IMR-90 (cell line): ENCODE measurements around the gene GLS2. TPM values are rescaled to one million over a fixed set of nuclear protein-coding genes. Genes with fewer than 3 reads are reported as not detected.
A peak's percentile ranks its signal among the peaks of the same experiment; 100 is the strongest.

Source experiments
- ATAC-seq: fragments of 200-7000 bp; cut with Tn5 transposase; 2 replicates; pipeline ENCODE4 v1.9.1; 2020; ENCODE audit warnings: low read depth, mild to moderate bottlenecking, moderate library complexity
- BruUV-seq: library from RNA; stranded (reverse); fragments of 400-500 nt; replicated peaks from 2 replicates; lab custom pipeline; 2021; lab: Mats Ljungman, UMichigan
- CTCF ChIA-PET: fragments of 300-600 bp; formaldehyde crosslinking; extraction: SDS; loops from one replicate; lab custom pipeline; 2021; ENCODE audit warnings: antibody characterized with exemption; lab: Yijun Ruan, JAX
- POLR2A ChIA-PET: fragments of 300-600 bp; sonication (Branson Sonifier 250); formaldehyde crosslinking; loops from one replicate; lab custom pipeline; 2022; ENCODE audit warnings: antibody characterized with exemption; ENCODE audit not compliant: unreplicated experiment; lab: Charles Lee
- DNase-seq: peaks from one replicate; pipeline ENCODE4 v3.0.0; 2013
- H2AFZ ChIP-seq: replicated peaks from 2 replicates; pipeline ENCODE3; 2013; ENCODE audit warnings: low read length, mild to moderate bottlenecking; ENCODE audit not compliant: poor library complexity
- H2AK5ac ChIP-seq: 2 replicates; pipeline ENCODE4 v1.6.1; 2013; ENCODE audit warnings: low read depth, low read length, inconsistent platforms
- H2AK9ac ChIP-seq: replicated peaks from 2 replicates; pipeline ENCODE3; 2013; ENCODE audit warnings: mild to moderate bottlenecking, low read depth, low read length, moderate library complexity; ENCODE audit not compliant: poor library complexity
- H2BK120ac ChIP-seq: 2 replicates; pipeline ENCODE4 v1.6.1; 2013; ENCODE audit warnings: low read depth, low read length, inconsistent platforms
- H2BK15ac ChIP-seq: 3 replicates; pipeline ENCODE4 v1.6.1; 2013; ENCODE audit warnings: low read depth, low read length, inconsistent platforms
- H2BK20ac ChIP-seq: 2 replicates; pipeline ENCODE4 v1.6.1; 2013; ENCODE audit warnings: low read depth, mild to moderate bottlenecking, inconsistent platforms, low read length, moderate library complexity
- H2BK5ac ChIP-seq: 2 replicates; pipeline ENCODE4 v1.6.1; 2013; ENCODE audit warnings: mild to moderate bottlenecking, low read depth, low read length, inconsistent platforms; ENCODE audit not compliant: poor library complexity, severe bottlenecking
- H3K14ac ChIP-seq: replicated peaks from 2 replicates; pipeline ENCODE4 v1.6.1; 2013; ENCODE audit warnings: low read depth, low read length, inconsistent platforms
- H3K18ac ChIP-seq: 2 replicates; pipeline ENCODE4 v1.6.1; 2013; ENCODE audit warnings: low read depth, low read length, control low read depth
- H3K23ac ChIP-seq: 2 replicates; pipeline ENCODE4 v1.6.1; 2013; ENCODE audit warnings: low read depth, low read length, inconsistent platforms
- H3K27ac ChIP-seq: 2 replicates; pipeline ENCODE4 v1.5.1; 2013; ENCODE audit warnings: mild to moderate bottlenecking, control low read depth, low read length; ENCODE audit not compliant: insufficient read depth
- H3K27me3 ChIP-seq: 2 replicates; pipeline ENCODE4 v1.6.1; 2013; ENCODE audit warnings: low read length; ENCODE audit not compliant: control insufficient read depth, insufficient read depth
- H3K36me3 ChIP-seq: 2 replicates; pipeline ENCODE4 v1.6.1; 2013; ENCODE audit warnings: low read length, mixed read lengths; ENCODE audit not compliant: control insufficient read depth, insufficient read depth
- H3K4ac ChIP-seq: 2 replicates; pipeline ENCODE4 v1.6.1; 2013; ENCODE audit warnings: low read depth, low read length, inconsistent platforms
- H3K4me1 ChIP-seq: 2 replicates; pipeline ENCODE4 v1.6.1; 2013; ENCODE audit warnings: low read length, mixed read lengths; ENCODE audit not compliant: control insufficient read depth, insufficient read depth
- H3K4me2 ChIP-seq: 2 replicates; pipeline ENCODE4 v1.6.1; 2013; ENCODE audit warnings: low read depth, mild to moderate bottlenecking, control low read depth, low read length, moderate library complexity
- H3K4me3 ChIP-seq: 2 replicates; pipeline ENCODE4 v1.5.1; 2013; ENCODE audit warnings: low read depth, mild to moderate bottlenecking, control low read depth, low read length, moderate library complexity; ENCODE audit not compliant: insufficient read depth
- H3K56ac ChIP-seq: 2 replicates; pipeline ENCODE4 v1.6.1; 2013; ENCODE audit warnings: low read length, inconsistent platforms; ENCODE audit not compliant: insufficient read depth; ENCODE audit errors: extremely low read depth
- H3K79me1 ChIP-seq, 2 experiments: 2 replicates each; pipeline ENCODE4 v1.6.1; 2013; ENCODE audit warnings: low read length in 2 of 2, inconsistent platforms in 1 of 2, low read depth in 1 of 2
- H3K9ac ChIP-seq: 2 replicates; pipeline ENCODE4 v1.6.1; 2013; ENCODE audit warnings: low read depth, low read length, control low read depth
- H3K9me1 ChIP-seq: 2 replicates; pipeline ENCODE4 v1.6.1; 2013; ENCODE audit warnings: low read length, inconsistent platforms; ENCODE audit not compliant: insufficient read depth
- H3K9me3 ChIP-seq: 2 replicates; pipeline ENCODE4 v1.6.1; 2013; ENCODE audit warnings: low read length; ENCODE audit not compliant: control insufficient read depth, insufficient read depth
- H4K20me1 ChIP-seq: 2 replicates; pipeline ENCODE4 v1.6.1; 2013; ENCODE audit warnings: low read length, inconsistent platforms; ENCODE audit not compliant: insufficient read depth
- H4K5ac ChIP-seq: 2 replicates; pipeline ENCODE4 v1.6.1; 2013; ENCODE audit warnings: mild to moderate bottlenecking, low read depth, low read length, control low read depth
- H4K8ac ChIP-seq, 2 experiments: 2 replicates each; pipeline ENCODE4 v1.6.1; 2013; ENCODE audit warnings: low read depth in 2 of 2, low read length in 2 of 2, control low read depth in 1 of 2, inconsistent platforms in 1 of 2
- H4K91ac ChIP-seq: 2 replicates; pipeline ENCODE4 v1.6.1; 2013; ENCODE audit warnings: low read depth, low read length, inconsistent platforms; ENCODE audit not compliant: insufficient read depth
- BHLHE40 ChIP-seq: fragments of 150-350 bp; IDR thresholded peaks from 2 replicates; pipeline ENCODE4 v1.6.1; 2016; ENCODE audit warnings: mild to moderate bottlenecking, low read depth, low read length
- CEBPB ChIP-seq: IDR thresholded peaks from 2 replicates; pipeline ENCODE4 v1.6.1; 2012; ENCODE audit warnings: low read depth, low read length, improper control_type of control experiment
- CHD1 ChIP-seq: IDR thresholded peaks from 2 replicates; pipeline ENCODE4 v1.6.1; 2012; ENCODE audit warnings: low read depth, low read length, improper control_type of control experiment
- CTCF ChIP-seq: conservative IDR thresholded peaks from 2 replicates; pipeline ENCODE4 v1.5.1; 2012; ENCODE audit warnings: mild to moderate bottlenecking, low read depth, low read length, improper control_type of control experiment
- ELK1 ChIP-seq: fragments of 150-350 bp; IDR thresholded peaks from 2 replicates; pipeline ENCODE4 v1.6.1; 2016; ENCODE audit warnings: low read depth, mild to moderate bottlenecking, low read length, moderate library complexity, borderline replicate concordance
- FOS ChIP-seq: fragments of 150-350 bp; IDR thresholded peaks from 2 replicates; pipeline ENCODE4 v1.6.1; 2016; ENCODE audit warnings: low read depth, low read length
- MAFK ChIP-seq: IDR thresholded peaks from 2 replicates; pipeline ENCODE4 v1.6.1; 2012; ENCODE audit warnings: low read depth, low read length, improper control_type of control experiment
- MAZ ChIP-seq: IDR thresholded peaks from 2 replicates; pipeline ENCODE4 v1.6.1; 2012; ENCODE audit warnings: low read depth, mild to moderate bottlenecking, low read length, improper control_type of control experiment, moderate library complexity, borderline replicate concordance
- MXI1 ChIP-seq: IDR thresholded peaks from 2 replicates; pipeline ENCODE4 v1.6.1; 2012; ENCODE audit warnings: low read depth, mild to moderate bottlenecking, low read length, moderate library complexity, borderline replicate concordance
- POLR2A ChIP-seq: IDR thresholded peaks from 2 replicates; pipeline ENCODE4 v1.6.1; 2012; ENCODE audit warnings: mild to moderate bottlenecking, low read depth, low read length
- RAD21 ChIP-seq: IDR thresholded peaks from 2 replicates; pipeline ENCODE4 v1.6.1; 2012; ENCODE audit warnings: low read length, improper control_type of control experiment
- RFX5 ChIP-seq: IDR thresholded peaks from 2 replicates; pipeline ENCODE4 v1.8.0; 2012; ENCODE audit warnings: low read depth, mild to moderate bottlenecking, low read length, moderate library complexity
- SMC3 ChIP-seq: fragments of 150-350 bp; IDR thresholded peaks from 2 replicates; pipeline ENCODE4 v1.6.1; 2016; ENCODE audit warnings: low read depth, mild to moderate bottlenecking, antibody characterized with exemption, low read length, moderate library complexity
- USF2 ChIP-seq: fragments of 150-350 bp; IDR thresholded peaks from 2 replicates; pipeline ENCODE4 v1.6.1; 2017; ENCODE audit warnings: mild to moderate bottlenecking, antibody characterized with exemption, low read length, low read depth
- WGBS, 2 experiments: methylation state at CpG; one replicate each; pipeline versions ENCODE4 v1.1.5 to v1.1.7; 2013; ENCODE audit warnings: missing lambda C conversion rate in 2 of 2; ENCODE audit not compliant: insufficient read length in 1 of 2; ENCODE audit errors: extremely low coverage in 2 of 2; 5-methylcytosine and 5-hydroxymethylcytosine counted together
- dilution Hi-C: fragments of 300-500 bp; cut with HindIII; formaldehyde crosslinking; loops from one replicate; pipeline ENCODE4 v1.14.3; 2018; ENCODE audit warnings: low sequenced_read_pairs; ENCODE audit not compliant: unreplicated experiment
- in situ Hi-C: fragments of 300-500 bp; cut with MboI; formaldehyde crosslinking; loops from 3 replicates; pipeline ENCODE4 v1.14.3; 2019; ENCODE audit warnings: low sequenced_read_pairs, inconsistent platforms, mixed read lengths
- intact Hi-C: fragments of 100-400 bp; cut with micrococcal nuclease; formaldehyde crosslinking; loops from 2 replicates; pipeline ENCODE4 v1.10.0; 2022
- polyA plus RNA-seq, 3 experiments: library from polyadenylated mRNA; depleted of rRNA; stranded (reverse); fragments of >200 nt; gene quantifications; 2 replicates each; pipeline ENCODE4 v1.2.3, GENCODE V29; 2012; ENCODE audit warnings: low replicate concordance in 1 of 3
- total RNA-seq: library from RNA; depleted of rRNA; stranded (reverse); fragments of >200 nt; gene quantifications from 2 replicates; pipeline ENCODE4 v1.2.3, GENCODE V29; 2012

Gene GLS2
- total and polyA plus RNA-seq, 2 of the 4 experiments (the other 2 are of a cell fraction) = 0.21 to 0.36 TPM

- POLR2A ChIA-PET = no interaction called here
- H2BK5ac ChIP-seq = peak within 1 kb of the TSS; percentile 77
- dilution Hi-C loops = no loop called here
- no peaks in the 10 kb centered on the region for H3K9me3 ChIP-seq
- 0% methylated on average over 29 of the region's 43 CpGs; no CpG with 5 or more reads in 1 of the 2 experiments for WGBS, 2 experiments
- peak within 1 kb of the TSS; percentile 86 for H3K9ac ChIP-seq
- peak within 1 kb of the TSS; percentile 85 for H3K4ac ChIP-seq
- peak within 1 kb of the TSS; percentile 80 for H4K91ac ChIP-seq
- peak within 1 kb of the TSS; percentile 84 for H3K4me2 ChIP-seq
- CTCF ChIA-PET = no interaction called here
- H3K4me1 ChIP-seq = peaks cover 4% of the 10 kb centered on the region
- in situ Hi-C loops = loop anchor here (10.0 kb wide), 1 partner anchor 114 kb away; no protein-coding TSS in a partner anchor
- intact Hi-C loops = no loop called here
- ATAC-seq = peak; percentile 93
- peaks cover 31 to 42% of the 10 kb centered on the region in 2 experiments for H3K79me1 ChIP-seq
- no peak within 1 kb of the TSS for H2BK15ac ChIP-seq
- no peaks in the 10 kb centered on the region for H3K27me3 ChIP-seq
- peak within 1 kb of the TSS; percentile 33 for H2AK5ac ChIP-seq
- H2BK20ac ChIP-seq = no peak within 1 kb of the TSS
- peak within 1 kb of the TSS; percentile 81 for H4K5ac ChIP-seq
- H3K27ac ChIP-seq = peak within 1 kb of the TSS; percentile 64
- H3K4me3 ChIP-seq = peak within 1 kb of the TSS; percentile 84
- H4K8ac ChIP-seq = peak within 1 kb of the TSS; percentile 82 to 97
- peaks cover 5% of the 10 kb centered on the region for H3K36me3 ChIP-seq
- BruUV-seq = no TSS peak
- peak within 1 kb of the TSS; percentile 86 for H3K23ac ChIP-seq
- peak; percentile 90 for DNase-seq
- H4K20me1 ChIP-seq = no peaks in the 10 kb centered on the region
- peak within 1 kb of the TSS; percentile 87 for H2AFZ ChIP-seq
- peak within 1 kb of the TSS; percentile 86 for H3K14ac ChIP-seq
- H3K18ac ChIP-seq = peak within 1 kb of the TSS; percentile 77
- H2AK9ac ChIP-seq = peak within 1 kb of the TSS; percentile 91
- H2BK120ac ChIP-seq = peak within 1 kb of the TSS; percentile 18
- H3K56ac ChIP-seq = peak within 1 kb of the TSS; percentile 88
- peaks cover 15% of the 10 kb centered on the region; the same call in 1 of the 2 replicates for H3K9me1 ChIP-seq
- TF ChIP-seq MXI1 = peak; percentile 99
- TF ChIP-seq POLR2A = peak; percentile 85
- TF ChIP-seq ELK1 = no peak
- no peak for TF ChIP-seq CEBPB
- TF ChIP-seq SMC3 = no peak
- TF ChIP-seq MAZ = peak; percentile 93
- TF ChIP-seq BHLHE40 = peak; percentile 58
- TF ChIP-seq CTCF = peak; percentile 36
- peak; percentile 97 for TF ChIP-seq USF2
- TF ChIP-seq FOS = no peak
- no peak for TF ChIP-seq RAD21
- TF ChIP-seq MAFK = 0 out of 2 replicates have a peak, but pooled peaks have one; percentile 0
- no peak for TF ChIP-seq CHD1
- no peak for TF ChIP-seq RFX5
Measured at GRCh38 chr12:56468216-56469006, 19.6 kb downstream of the GLS2 start, which contains the start of gene SPRYD4. SPRYD4 (plus strand) TSS chr12:56468578; CDS start chr12:56468592, 14 bp downstream.
